Upper lobe of right lung (tissue), 1 donor: ENCODE data around the gene SERINC2. TPM values are rescaled to one million over a fixed set of nuclear protein-coding genes. Genes with fewer than 3 reads are reported as not detected.

Experiments
- ATAC-seq: fragments of 200-7000 bp; cut with Tn5 transposase; one replicate; pipeline ENCODE4 v1.9.1; 2020; ENCODE audit warnings: mild to moderate bottlenecking, moderate library complexity
- DNase-seq: peaks from one replicate; pipeline ENCODE4 v3.0.0-alpha.2; 2020
- H3K27ac ChIP-seq: fragments of 200-600 bp; one replicate; pipeline ENCODE4 v1.8.0; 2022
- H3K27me3 ChIP-seq: fragments of 200-600 bp; one replicate; pipeline ENCODE4 v1.8.0; 2022; ENCODE audit warnings: mild to moderate bottlenecking
- H3K36me3 ChIP-seq: fragments of 200-600 bp; one replicate; pipeline ENCODE4 v1.8.0; 2022
- H3K4me1 ChIP-seq: fragments of 200-600 bp; one replicate; pipeline ENCODE4 v1.8.0; 2022
- H3K4me3 ChIP-seq: fragments of 200-600 bp; one replicate; pipeline ENCODE4 v1.8.0; 2022; ENCODE audit warnings: mild to moderate bottlenecking
- H3K9me3 ChIP-seq: fragments of 200-600 bp; one replicate; pipeline ENCODE4 v1.8.0; 2022
- intact Hi-C: fragments of 100-400 bp; cut with DNase I; formaldehyde crosslinking; loops from one replicate; pipeline ENCODE4 v1.11.0; 2022
- total RNA-seq: library from RNA; stranded (reverse); fragmentation: NEBNext Ultra II Directional; extraction: Animal tissue kit (Norgen Biotek cat#: 25700); gene quantifications from one replicate; pipeline ENCODE4 v1.2.1, GENCODE V29; 2021
- TF ChIP-seq, protein P1 (sequence below): fragments of 200-600 bp; IDR thresholded peaks from one replicate; pipeline ENCODE4 v1.8.0; 2022; ENCODE audit warnings: antibody characterized with exemption
- donor health status: DM: no; HTN: yes; CAD: no; lungs with severe emphysema.

Gene SERINC2
- total RNA-seq, 1 donor from 2014 or later = 40.6 TPM

DNA sequence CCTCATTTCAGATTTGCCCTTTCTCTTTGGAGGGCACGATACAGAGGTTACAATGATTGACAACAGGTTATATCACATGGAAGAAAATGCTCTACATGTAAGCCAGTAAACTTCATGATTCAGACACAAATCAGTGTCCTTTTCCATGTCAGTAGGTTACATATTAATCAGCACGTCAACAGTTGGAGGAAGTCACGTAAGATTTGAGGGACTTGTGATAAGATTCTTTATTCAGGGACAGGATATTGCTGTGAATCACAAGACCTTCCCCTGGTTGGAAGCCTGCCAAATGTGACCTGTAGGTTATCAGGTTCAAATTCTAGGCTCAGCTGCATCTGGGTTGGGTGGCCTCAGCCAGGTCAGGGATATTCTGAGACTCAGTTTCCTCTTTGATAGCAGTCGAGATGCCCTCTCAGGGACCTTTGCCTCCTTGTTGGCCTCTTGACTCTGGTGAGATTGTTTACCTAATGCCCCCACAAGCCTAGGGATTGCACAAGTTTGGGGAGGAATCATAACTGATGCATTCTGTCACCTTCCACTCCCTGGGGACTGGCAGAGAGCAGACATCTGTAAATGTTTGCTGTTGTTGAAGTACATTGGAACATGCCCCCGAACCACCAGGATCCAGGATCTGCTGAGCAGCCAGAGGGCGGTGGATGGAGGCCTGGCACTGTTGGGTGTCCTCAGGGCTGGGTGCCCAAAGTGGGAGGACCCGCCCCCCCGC is 31.9 kb downstream of the SERINC2 start:
- Histone ChIP-seq H3K4me3 (no peak overlapping the region), H3K27ac (no peak overlapping the region), H3K27me3 (peaks cover 2% of the 10 kb centered on the region), H3K9me3 (no peaks in the 10 kb centered on the region), H3K36me3 (no peaks in the 10 kb centered on the region), H3K4me1 (no peaks in the 10 kb centered on the region)
- DNase-seq = peak; percentile 18
- intact Hi-C loops = no loop called here
- TF ChIP-seq, protein P1, sequence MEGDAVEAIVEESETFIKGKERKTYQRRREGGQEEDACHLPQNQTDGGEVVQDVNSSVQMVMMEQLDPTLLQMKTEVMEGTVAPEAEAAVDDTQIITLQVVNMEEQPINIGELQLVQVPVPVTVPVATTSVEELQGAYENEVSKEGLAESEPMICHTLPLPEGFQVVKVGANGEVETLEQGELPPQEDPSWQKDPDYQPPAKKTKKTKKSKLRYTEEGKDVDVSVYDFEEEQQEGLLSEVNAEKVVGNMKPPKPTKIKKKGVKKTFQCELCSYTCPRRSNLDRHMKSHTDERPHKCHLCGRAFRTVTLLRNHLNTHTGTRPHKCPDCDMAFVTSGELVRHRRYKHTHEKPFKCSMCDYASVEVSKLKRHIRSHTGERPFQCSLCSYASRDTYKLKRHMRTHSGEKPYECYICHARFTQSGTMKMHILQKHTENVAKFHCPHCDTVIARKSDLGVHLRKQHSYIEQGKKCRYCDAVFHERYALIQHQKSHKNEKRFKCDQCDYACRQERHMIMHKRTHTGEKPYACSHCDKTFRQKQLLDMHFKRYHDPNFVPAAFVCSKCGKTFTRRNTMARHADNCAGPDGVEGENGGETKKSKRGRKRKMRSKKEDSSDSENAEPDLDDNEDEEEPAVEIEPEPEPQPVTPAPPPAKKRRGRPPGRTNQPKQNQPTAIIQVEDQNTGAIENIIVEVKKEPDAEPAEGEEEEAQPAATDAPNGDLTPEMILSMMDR = no peak
- peak; percentile 14 for ATAC-seq

DNA sequence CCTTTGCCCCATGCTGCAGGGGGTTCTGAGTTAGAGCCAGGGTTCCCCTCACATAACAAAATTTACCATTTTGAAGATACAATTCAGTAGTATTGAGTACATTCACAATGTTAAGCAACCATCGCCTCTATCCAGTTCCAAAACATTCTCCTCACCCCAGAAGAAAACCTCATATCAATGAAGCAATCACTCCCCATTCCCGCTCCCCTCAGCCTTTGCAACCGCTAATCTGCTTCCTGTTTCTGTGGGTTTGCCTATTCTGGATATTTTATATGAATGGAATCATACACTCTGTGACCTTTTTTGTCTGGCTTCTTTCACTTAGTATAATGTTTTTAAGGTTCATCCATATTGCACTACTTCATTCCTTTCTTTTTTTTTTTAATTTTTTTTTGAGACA is 32.9 kb downstream of the SERINC2 start:
- Histone ChIP-seq H3K9me3 (no peaks in the 10 kb centered on the region), H3K27ac (no peak overlapping the region), H3K4me1 (no peaks in the 10 kb centered on the region), H3K27me3 (peaks cover 7% of the 10 kb centered on the region), H3K4me3 (no peak overlapping the region), H3K36me3 (no peaks in the 10 kb centered on the region)
- TF ChIP-seq, protein P1 = no peak
- intact Hi-C loops = no loop called here
- peak; percentile 37 for ATAC-seq
- DNase-seq = no peak

DNA sequence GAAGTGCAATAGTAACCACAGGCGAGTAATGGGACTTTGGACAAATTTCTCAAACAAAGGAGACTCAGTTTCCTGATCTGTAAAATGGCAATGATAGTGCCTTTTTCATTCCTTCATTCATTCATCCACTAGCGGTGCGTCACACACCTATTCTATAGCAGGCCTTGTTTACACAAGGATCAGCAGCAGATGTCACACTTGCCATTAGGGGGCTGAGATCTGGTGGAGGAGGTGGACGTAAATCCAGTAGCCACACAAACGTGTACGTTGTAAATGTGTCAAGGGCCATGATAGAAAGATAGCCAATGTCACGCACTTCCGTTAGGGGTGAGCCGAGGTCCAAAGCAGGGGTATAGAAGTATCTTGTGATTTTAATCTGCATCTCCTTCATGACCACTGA is 34.2 kb downstream of the SERINC2 start:
- H3K36me3 ChIP-seq = no peaks in the 10 kb centered on the region
- peaks cover 7% of the 10 kb centered on the region for H3K27me3 ChIP-seq
- DNase-seq (no peak), ATAC-seq (no peak)
- no peaks in the 10 kb centered on the region for H3K9me3 ChIP-seq
- TF ChIP-seq, protein P1 = no peak
- H3K27ac ChIP-seq = no peak overlapping the region
- intact Hi-C loops = no loop called here
- H3K4me3 ChIP-seq = no peak overlapping the region
- no peaks in the 10 kb centered on the region for H3K4me1 ChIP-seq

DNA sequence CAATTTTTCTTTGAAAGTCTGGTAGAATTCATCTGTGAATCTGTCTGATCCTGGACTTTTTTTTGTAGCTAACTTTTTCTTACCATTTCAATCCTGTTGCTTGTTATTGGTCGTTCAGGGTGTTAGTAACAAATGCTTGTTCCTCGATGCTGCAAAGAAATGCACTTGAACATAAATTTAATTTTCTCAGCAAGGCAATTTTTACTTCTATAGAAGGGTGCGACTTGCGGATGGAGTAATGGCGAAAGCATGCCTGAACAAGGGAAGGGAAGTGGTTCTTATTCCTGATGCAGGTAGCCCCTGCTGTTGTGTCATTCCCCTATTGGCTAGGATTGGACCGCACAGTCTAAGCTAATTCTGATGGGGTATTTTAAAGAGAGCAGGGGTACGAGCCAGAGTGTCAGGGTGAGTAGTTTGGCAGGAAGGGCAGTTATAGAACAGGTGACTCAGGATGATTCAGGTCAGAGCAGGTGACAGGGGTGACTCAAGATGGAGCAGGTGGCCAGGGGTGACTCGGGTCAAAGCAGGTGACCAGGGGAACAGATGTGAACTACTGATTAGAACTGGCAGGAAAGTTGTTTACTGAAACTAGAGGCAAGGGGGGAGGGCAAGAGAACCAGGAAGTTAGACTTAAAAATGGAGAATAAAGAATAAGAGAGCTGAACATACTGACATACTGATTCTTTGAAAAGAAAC is 40.5 kb downstream of the SERINC2 start:
- no peaks in the 10 kb centered on the region for H3K4me1 ChIP-seq
- DNase-seq (no peak), ATAC-seq (no peak)
- H3K27ac ChIP-seq = no peak overlapping the region
- intact Hi-C loops = no loop called here
- peaks cover 10% of the 10 kb centered on the region for H3K9me3 ChIP-seq
- TF ChIP-seq, protein P1 = no peak
- peaks cover 7% of the 10 kb centered on the region for H3K27me3 ChIP-seq
- H3K4me3 ChIP-seq = no peak overlapping the region
- no peaks in the 10 kb centered on the region for H3K36me3 ChIP-seq

DNA sequence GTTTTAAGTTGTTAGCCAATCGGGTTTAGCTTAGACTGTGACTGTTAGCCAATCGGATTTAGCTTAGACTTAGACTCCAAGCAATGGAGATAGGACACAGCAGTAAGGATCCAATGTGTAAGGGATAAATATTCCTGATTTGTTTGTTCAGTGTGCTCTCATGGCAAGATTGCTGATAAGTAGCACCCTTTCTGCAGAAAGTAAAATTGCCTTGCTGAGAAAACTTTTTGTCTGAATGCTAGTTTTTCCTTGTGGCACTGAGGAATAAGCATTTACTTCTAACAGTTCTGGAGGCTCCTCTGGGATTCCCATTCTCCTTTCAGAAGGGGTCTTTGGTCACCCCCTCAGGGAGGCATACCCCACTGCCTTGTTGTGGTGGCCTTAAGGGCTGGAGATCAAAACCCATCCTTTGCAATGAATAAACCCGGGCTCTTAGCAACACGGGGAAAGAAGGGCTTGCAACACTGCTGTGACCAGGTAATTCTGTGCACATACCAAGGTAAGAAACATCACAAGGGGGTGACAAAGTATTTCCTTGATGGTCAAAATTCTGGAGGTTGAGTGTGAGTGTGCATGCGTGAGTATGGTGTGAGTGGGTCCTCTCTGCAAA is 45.4 kb downstream of the SERINC2 start:
- Histone ChIP-seq H3K36me3 (no peaks in the 10 kb centered on the region), H3K27me3 (no peaks in the 10 kb centered on the region), H3K4me1 (no peaks in the 10 kb centered on the region), H3K4me3 (no peak overlapping the region), H3K27ac (no peak overlapping the region), H3K9me3 (peaks cover 21% of the 10 kb centered on the region)
- intact Hi-C loops = no loop called here
- TF ChIP-seq, protein P1 = no peak
- ATAC-seq (no peak), DNase-seq (no peak)
